ENCODE data around the gene CXCL16.

The CXCL16 gene

GRCh38 chr17:4777969-4778760 is 38.4 kb upstream of the CXCL16 start:
- H3K36me3 ChIP-seq (ENCODE audit: insufficient read depth) = no peaks in the 10 kb centered on the region
- H2AFZ ChIP-seq (ENCODE audit: low read depth) = no peak overlapping the region
- no peaks in the 10 kb centered on the region for H4K20me1 ChIP-seq (ENCODE audit: insufficient read depth)
- H3K9ac ChIP-seq = no peak overlapping the region
- TF ChIP-seq CTCF (conservative IDR thresholded peaks at IDR 0.05; ENCODE audit: low read depth, low read length) = no peak
- H3K4me3 ChIP-seq (IDR thresholded peaks at IDR 0.05; ENCODE audit: insufficient read depth, low read depth, low read length) = no peak overlapping the region
- no peaks in the 10 kb centered on the region for H3K27me3 ChIP-seq (ENCODE audit: insufficient read depth, low read depth)
- H3K4me2 ChIP-seq = no peak overlapping the region
- no peaks in the 10 kb centered on the region for H3K4me1 ChIP-seq (ENCODE audit: low read depth, poor library complexity, severe bottlenecking)
- H3K79me2 ChIP-seq (ENCODE audit: insufficient read depth, low read depth) = no peaks in the 10 kb centered on the region
- H3K27ac ChIP-seq = no peak overlapping the region

GRCh38 chr17:4772235-4772613 is 32.5 kb upstream of the CXCL16 start:
- TF ChIP-seq CTCF (conservative IDR thresholded peaks at IDR 0.05; ENCODE audit: low read depth, low read length) = no peak
- Histone ChIP-seq H3K27ac (no peak overlapping the region), H3K4me2 (no peak overlapping the region)

GRCh38 chr17:4771519-4772234 is 31.9 kb upstream of the CXCL16 start, which contains the start of gene TM4SF5:
Gene TM4SF5 (plus strand): TSS chr17:4771886. CDS start chr17:4771923, 37 bp downstream.
- no peak within 1 kb of the TSS for H2AFZ ChIP-seq (ENCODE audit: low read depth)
- no peaks in the 10 kb centered on the region for H4K20me1 ChIP-seq (ENCODE audit: insufficient read depth)
- H3K4me3 ChIP-seq (IDR thresholded peaks at IDR 0.05; ENCODE audit: insufficient read depth, low read depth, low read length) = no peak within 1 kb of the TSS
- no peak within 1 kb of the TSS for H3K27ac ChIP-seq
- H3K4me2 ChIP-seq = no peak within 1 kb of the TSS
- no peak for TF ChIP-seq CTCF (conservative IDR thresholded peaks at IDR 0.05; ENCODE audit: low read depth, low read length)
- no peaks in the 10 kb centered on the region for H3K36me3 ChIP-seq (ENCODE audit: insufficient read depth)
- H3K9ac ChIP-seq = no peak within 1 kb of the TSS
- H3K79me2 ChIP-seq (ENCODE audit: insufficient read depth, low read depth) = no peaks in the 10 kb centered on the region
- no peaks in the 10 kb centered on the region for H3K27me3 ChIP-seq (ENCODE audit: insufficient read depth, low read depth)
- H3K4me1 ChIP-seq (ENCODE audit: low read depth, poor library complexity, severe bottlenecking) = no peaks in the 10 kb centered on the region

More at GRCh38 chr17:4772235-4772613, 32.5 kb upstream of the CXCL16 start:
- Histone ChIP-seq H3K4me1 (ENCODE audit: low read depth, poor library complexity, severe bottlenecking) (no peaks in the 10 kb centered on the region), H3K27me3 (ENCODE audit: insufficient read depth, low read depth) (no peaks in the 10 kb centered on the region), H2AFZ (ENCODE audit: low read depth) (no peak overlapping the region), H3K4me3 (IDR thresholded peaks at IDR 0.05; ENCODE audit: insufficient read depth, low read depth, low read length) (no peak overlapping the region), H4K20me1 (ENCODE audit: insufficient read depth) (no peaks in the 10 kb centered on the region), H3K36me3 (ENCODE audit: insufficient read depth) (no peaks in the 10 kb centered on the region), H3K79me2 (ENCODE audit: insufficient read depth, low read depth) (no peaks in the 10 kb centered on the region), H3K9ac (no peak overlapping the region)

GRCh38 chr17:4769628-4770027 is 29.9 kb upstream of the CXCL16 start:
- no peaks in the 10 kb centered on the region for H4K20me1 ChIP-seq (ENCODE audit: insufficient read depth)
- no peak overlapping the region for H3K9ac ChIP-seq
- H3K79me2 ChIP-seq (ENCODE audit: insufficient read depth, low read depth) = no peaks in the 10 kb centered on the region
- no peak for TF ChIP-seq CTCF (conservative IDR thresholded peaks at IDR 0.05; ENCODE audit: low read depth, low read length)
- H3K27me3 ChIP-seq (ENCODE audit: insufficient read depth, low read depth) = no peaks in the 10 kb centered on the region
- no peak overlapping the region for H3K4me3 ChIP-seq (IDR thresholded peaks at IDR 0.05; ENCODE audit: insufficient read depth, low read depth, low read length)
- no peaks in the 10 kb centered on the region for H3K4me1 ChIP-seq (ENCODE audit: low read depth, poor library complexity, severe bottlenecking)
- H3K36me3 ChIP-seq (ENCODE audit: insufficient read depth) = no peaks in the 10 kb centered on the region
- H3K4me2 ChIP-seq = no peak overlapping the region
- H2AFZ ChIP-seq (ENCODE audit: low read depth) = no peak overlapping the region
- no peak overlapping the region for H3K27ac ChIP-seq

Measured in KMS-11 (cell line).